Astrocyte (in vitro differentiated cells and primary cell): ENCODE measurements around the gene TGIF1. TPM values are rescaled to one million over a fixed set of nuclear protein-coding genes. Genes with fewer than 3 reads are reported as not detected.

Source experiments
- DNase-seq: peaks from one replicate; pipeline ENCODE4 v3.0.0-alpha.2; 2010; ENCODE audit warnings: low read depth
- FAIRE-seq: peaks from 2 replicates; lab custom pipeline; 2011; peaks lifted over from hg19 to GRCh38; lab: Jason Lieb, UNC
- H2AFZ ChIP-seq: 2 replicates; pipeline ENCODE4 v1.6.0; 2012; ENCODE audit warnings: low read depth, low read length, inconsistent platforms
- H3K27ac ChIP-seq: 2 replicates; pipeline ENCODE4 v1.5.1; 2011; ENCODE audit warnings: low read depth, low read length, inconsistent platforms
- H3K27me3 ChIP-seq: 2 replicates; pipeline ENCODE4 v1.6.0; 2011; ENCODE audit warnings: low read length, inconsistent platforms; ENCODE audit not compliant: insufficient read depth
- H3K36me3 ChIP-seq: 2 replicates; pipeline ENCODE4 v1.5.1; 2011; ENCODE audit warnings: low read length, inconsistent platforms; ENCODE audit not compliant: insufficient read depth
- H3K4me1 ChIP-seq: 2 replicates; pipeline ENCODE4 v1.5.1; 2011; ENCODE audit warnings: low read length, inconsistent platforms; ENCODE audit not compliant: insufficient read depth
- H3K4me2 ChIP-seq: 2 replicates; pipeline ENCODE4 v1.6.0; 2012; ENCODE audit warnings: low read length, inconsistent platforms
- H3K4me3 ChIP-seq: 2 replicates; pipeline ENCODE4 v1.5.1; 2011; ENCODE audit warnings: low read depth, mild to moderate bottlenecking, low read length, inconsistent platforms; ENCODE audit not compliant: insufficient read depth
- H3K79me2 ChIP-seq: 2 replicates; pipeline ENCODE4 v1.6.0; 2012; ENCODE audit warnings: mild to moderate bottlenecking, low read length, inconsistent platforms; ENCODE audit not compliant: insufficient read depth
- H3K9ac ChIP-seq: 2 replicates; pipeline ENCODE4 v1.6.0; 2012; ENCODE audit warnings: mild to moderate bottlenecking, low read length, inconsistent platforms
- H3K9me3 ChIP-seq: 2 replicates; pipeline ENCODE4 v1.5.1; 2012; ENCODE audit warnings: low read depth, mild to moderate bottlenecking, low read length, inconsistent platforms; ENCODE audit not compliant: insufficient read depth
- H4K20me1 ChIP-seq: 2 replicates; pipeline ENCODE4 v1.6.0; 2012; ENCODE audit warnings: low read length, inconsistent platforms; ENCODE audit not compliant: insufficient read depth
- H3K27ac Mint-ChIP-seq: one replicate; pipeline ENCODE4 v1.8.0; 2021; ENCODE audit warnings: mild to moderate bottlenecking, mixed read lengths; ENCODE audit not compliant: unreplicated experiment
- H3K27me3 Mint-ChIP-seq: one replicate; pipeline ENCODE4 v1.8.0; 2021; ENCODE audit warnings: low read depth, mixed read lengths; ENCODE audit not compliant: unreplicated experiment
- H3K36me3 Mint-ChIP-seq: one replicate; pipeline ENCODE4 v1.8.0; 2021; ENCODE audit warnings: low read depth, mixed read lengths; ENCODE audit not compliant: unreplicated experiment
- H3K4me1 Mint-ChIP-seq: one replicate; pipeline ENCODE4 v1.8.0; 2021; ENCODE audit warnings: low read depth, mixed read lengths; ENCODE audit not compliant: unreplicated experiment
- H3K4me3 Mint-ChIP-seq: one replicate; pipeline ENCODE4 v1.8.0; 2021; ENCODE audit warnings: mild to moderate bottlenecking, moderate library complexity, mixed read lengths; ENCODE audit not compliant: unreplicated experiment
- H3K9me3 Mint-ChIP-seq: one replicate; pipeline ENCODE4 v1.8.0; 2021; ENCODE audit warnings: mild to moderate bottlenecking, mixed read lengths; ENCODE audit not compliant: unreplicated experiment
- CTCF ChIP-seq: IDR thresholded peaks from 2 replicates; pipeline ENCODE4 v1.5.1; 2011; ENCODE audit warnings: low read depth, mild to moderate bottlenecking, inconsistent platforms, low read length, moderate library complexity; ENCODE audit not compliant: insufficient read depth
- EZH2 ChIP-seq: IDR thresholded peaks from 2 replicates; pipeline ENCODE4 v1.6.1; 2012; ENCODE audit warnings: mild to moderate bottlenecking, low read length, inconsistent platforms; ENCODE audit not compliant: insufficient read depth
- total RNA-seq: library from RNA; stranded (reverse); gene quantifications from 2 replicates; pipeline ENCODE4 v1.2.1, GENCODE V29; 2021

Gene TGIF1
- total RNA-seq, 1 donor from 2014 or later = 128 TPM

DNA sequence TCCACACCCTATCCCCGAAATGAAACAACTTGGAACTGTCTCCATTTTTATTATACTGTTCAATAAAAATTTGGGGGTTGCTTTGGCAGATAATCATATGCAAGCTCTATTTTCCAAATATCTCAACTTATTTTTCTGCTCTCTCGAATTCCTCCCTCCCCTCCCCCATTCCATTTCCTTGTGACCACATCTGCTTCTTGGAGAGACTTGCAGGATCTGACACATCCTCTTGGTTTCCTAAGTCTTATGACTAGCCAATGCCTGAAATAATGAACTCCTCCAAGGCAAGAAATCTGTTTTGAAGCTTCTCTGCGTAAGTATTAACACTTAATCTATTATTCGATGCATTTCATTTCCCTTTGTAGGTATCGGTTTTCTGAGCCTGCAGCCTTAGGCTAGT is 16.1 kb downstream of the TGIF1 start:
- Mint-ChIP-seq H3K27me3 (no peaks in the 10 kb centered on the region), H3K4me3 (no peak overlapping the region), H3K36me3 (peaks cover 8% of the 10 kb centered on the region), H3K27ac (peak overlapping the region; percentile 89), H3K9me3 (peaks cover 6% of the 10 kb centered on the region), H3K4me1 (peaks cover 28% of the 10 kb centered on the region)
- Histone ChIP-seq H2AFZ (no peak overlapping the region), H3K9me3 (no peaks in the 10 kb centered on the region), H3K79me2 (no peaks in the 10 kb centered on the region), H3K36me3 (no peaks in the 10 kb centered on the region), H3K4me2 (peak overlapping the region; percentile 70), H3K4me1 (peaks cover 15% of the 10 kb centered on the region), H3K27ac (no peak overlapping the region), H3K9ac (peak overlapping the region; percentile 4), H3K4me3 (peak overlapping the region; percentile 17), H4K20me1 (no peaks in the 10 kb centered on the region), H3K27me3 (no peaks in the 10 kb centered on the region)
- FAIRE-seq = peak; percentile 58
- DNase-seq = peak; percentile 89
- TF ChIP-seq EZH2 = no peak
- TF ChIP-seq CTCF = no peak

- Histone ChIP-seq H4K20me1 (no peaks in the 10 kb centered on the region), H3K9me3 (no peaks in the 10 kb centered on the region), H3K4me2 (peak overlapping the region; percentile 70), H3K9ac (no peak overlapping the region), H2AFZ (no peak overlapping the region), H3K4me3 (no peak overlapping the region), H3K27ac (no peak overlapping the region), H3K27me3 (no peaks in the 10 kb centered on the region), H3K36me3 (no peaks in the 10 kb centered on the region), H3K4me1 (peaks cover 15% of the 10 kb centered on the region), H3K79me2 (no peaks in the 10 kb centered on the region)
- DNase-seq (no peak), FAIRE-seq (no peak)
- TF ChIP-seq EZH2 (no peak), CTCF (no peak)
- Mint-ChIP-seq H3K9me3 (peaks cover 6% of the 10 kb centered on the region), H3K36me3 (peaks cover 5% of the 10 kb centered on the region), H3K27me3 (no peaks in the 10 kb centered on the region), H3K27ac (peak overlapping the region; percentile 89), H3K4me3 (no peak overlapping the region), H3K4me1 (peaks cover 27% of the 10 kb centered on the region)
These were observed 16.9 kb downstream of the TGIF1 start for GRCh38 chr18:3466872-3467271.

DNA sequence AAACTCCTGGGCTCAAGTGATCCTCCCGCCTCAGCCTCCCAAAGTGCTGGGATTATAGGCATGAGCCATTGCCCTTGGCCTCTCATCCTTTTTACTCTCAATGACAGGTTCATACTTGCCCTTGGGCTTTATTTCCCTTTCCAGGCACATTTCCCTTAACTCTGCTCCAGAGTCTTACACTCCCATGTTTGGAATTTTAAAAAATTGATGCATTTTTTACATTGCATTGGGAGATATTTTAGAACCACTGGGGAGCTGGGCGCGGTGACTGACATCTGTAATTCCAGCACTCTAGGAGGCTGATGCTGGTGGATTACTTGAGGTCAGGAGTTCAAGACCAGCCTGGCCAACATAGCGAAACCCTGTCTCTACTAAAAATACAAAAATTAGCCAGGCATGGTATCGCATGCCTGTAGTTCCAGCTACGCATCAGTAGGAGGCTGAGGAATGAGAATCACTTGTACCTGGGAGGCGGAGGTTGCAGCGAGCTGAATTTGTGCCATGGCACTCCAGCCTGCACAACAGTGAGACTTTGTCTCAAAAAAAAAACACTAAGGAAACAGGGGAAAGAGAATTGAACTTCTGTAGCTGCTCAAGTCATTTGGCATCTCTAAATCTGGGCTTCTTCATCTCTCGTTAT is 18.2 kb downstream of the TGIF1 start:
- Histone ChIP-seq H4K20me1 (no peaks in the 10 kb centered on the region), H3K4me1 (peaks cover 15% of the 10 kb centered on the region), H3K36me3 (no peaks in the 10 kb centered on the region), H3K27me3 (no peaks in the 10 kb centered on the region), H3K4me2 (no peak overlapping the region), H3K79me2 (no peaks in the 10 kb centered on the region), H3K4me3 (no peak overlapping the region), H3K9ac (no peak overlapping the region), H2AFZ (no peak overlapping the region), H3K27ac (no peak overlapping the region), H3K9me3 (no peaks in the 10 kb centered on the region)
- peaks cover 22% of the 10 kb centered on the region for H3K4me1 Mint-ChIP-seq
- FAIRE-seq (no peak), DNase-seq (no peak)
- H3K4me3 Mint-ChIP-seq = no peak overlapping the region
- TF ChIP-seq CTCF = no peak
- TF ChIP-seq EZH2 = no peak
- H3K36me3 Mint-ChIP-seq = peaks cover 7% of the 10 kb centered on the region
- H3K9me3 Mint-ChIP-seq = peaks cover 4% of the 10 kb centered on the region
- peak overlapping the region; percentile 53 for H3K27ac Mint-ChIP-seq
- no peaks in the 10 kb centered on the region for H3K27me3 Mint-ChIP-seq
